ENCODE data around the gene ZBTB7C. TPM values are rescaled to one million over a fixed set of nuclear protein-coding genes. Genes with fewer than 3 reads are reported as not detected.

The ZBTB7C gene
- total and polyA plus RNA-seq, 2 of the 4 experiments (the other 2 are of a cell fraction): not detected

DNA sequence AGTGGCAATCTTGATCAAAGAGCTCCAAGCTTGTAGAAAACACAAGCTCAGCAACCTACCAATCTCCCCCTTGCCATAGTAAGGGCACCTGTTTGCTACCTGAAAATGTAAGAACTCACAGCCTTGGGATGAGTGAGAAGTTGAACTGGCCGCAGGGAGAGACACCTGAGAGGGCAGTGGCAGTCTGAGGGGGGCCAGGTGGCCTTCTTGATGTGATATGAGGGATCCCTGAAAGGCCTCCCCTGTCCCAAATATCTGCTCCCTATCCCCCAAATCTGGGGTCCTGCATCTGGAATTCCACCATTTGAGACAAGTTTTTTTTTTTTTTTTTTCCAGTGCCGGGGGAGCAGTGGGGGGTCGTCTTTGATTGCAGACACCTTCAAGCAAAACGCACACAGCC lies 248.6 kb downstream of the ZBTB7C start:
- Histone ChIP-seq H3K36me3 (ENCODE audit: control insufficient read depth, insufficient read depth, low read length) (no peaks in the 10 kb centered on the region), H3K14ac (replicated peaks; ENCODE audit: low read depth, low read length) (no peak overlapping the region), H2AK5ac (ENCODE audit: low read depth, low read length) (no peak overlapping the region), H3K4ac (ENCODE audit: low read depth, low read length) (no peak overlapping the region), H3K9ac (ENCODE audit: low read depth, low read length) (no peak overlapping the region), H4K91ac (ENCODE audit: insufficient read depth, low read depth, low read length) (no peak overlapping the region), H3K4me2 (ENCODE audit: low read depth, low read length) (no peak overlapping the region), H2AFZ (replicated peaks; ENCODE audit: low read length, poor library complexity) (no peak overlapping the region), H3K56ac (ENCODE audit: extremely low read depth, insufficient read depth, low read length) (no peak overlapping the region), H3K27ac (ENCODE audit: insufficient read depth, low read length) (no peak overlapping the region), H3K23ac (ENCODE audit: low read depth, low read length) (no peak overlapping the region), H3K4me3 (ENCODE audit: insufficient read depth, low read depth, low read length) (no peak overlapping the region), H2BK5ac (ENCODE audit: low read depth, low read length, poor library complexity, severe bottlenecking) (no peak overlapping the region), H2BK20ac (ENCODE audit: low read depth, low read length) (no peak overlapping the region), H3K9me1 (ENCODE audit: insufficient read depth, low read length) (no peaks in the 10 kb centered on the region), H3K9me3 (ENCODE audit: control insufficient read depth, insufficient read depth, low read length) (no peaks in the 10 kb centered on the region), H3K79me1 (ENCODE audit: low read depth in 1 of 2, low read length in 2 of 2) (no peaks in the 10 kb centered on the region), H2BK120ac (ENCODE audit: low read depth, low read length) (no peak overlapping the region), H3K18ac (ENCODE audit: low read depth, low read length) (no peak overlapping the region), H4K8ac (ENCODE audit: low read depth in 2 of 2, low read length in 2 of 2) (no peak overlapping the region), H2BK15ac (ENCODE audit: low read depth, low read length) (no peak overlapping the region), H4K20me1 (ENCODE audit: insufficient read depth, low read length) (no peaks in the 10 kb centered on the region), H3K27me3 (ENCODE audit: control insufficient read depth, insufficient read depth, low read length) (peaks cover 18% of the 10 kb centered on the region), H4K5ac (ENCODE audit: low read depth, low read length) (no peak overlapping the region), H2AK9ac (replicated peaks; ENCODE audit: low read depth, low read length, poor library complexity) (no peak overlapping the region), H3K4me1 (ENCODE audit: control insufficient read depth, insufficient read depth, low read length) (no peaks in the 10 kb centered on the region)
- ChIA-PET CTCF (no interaction called here), POLR2A (ENCODE audit: unreplicated experiment) (no interaction called here)
- no peak for TF ChIP-seq POLR2A (IDR thresholded peaks at IDR 0.05; ENCODE audit: low read depth, low read length)
- no peak for TF ChIP-seq NFE2L2 (IDR thresholded peaks at IDR 0.05; ENCODE audit: low read depth, low read length)
- no peak for TF ChIP-seq SMC3 (IDR thresholded peaks at IDR 0.05; ENCODE audit: low read depth, low read length)
- no peak for TF ChIP-seq RCOR1 (IDR thresholded peaks at IDR 0.05; ENCODE audit: insufficient replicate concordance, low read length)
- no peak for TF ChIP-seq RAD21 (IDR thresholded peaks at IDR 0.05; ENCODE audit: low read length)
- no peak for TF ChIP-seq ELK1 (IDR thresholded peaks at IDR 0.05; ENCODE audit: borderline replicate concordance, low read depth, low read length)
- TF ChIP-seq BHLHE40 (IDR thresholded peaks at IDR 0.05; ENCODE audit: low read depth, low read length): no peak
- TF ChIP-seq FOS (IDR thresholded peaks at IDR 0.05; ENCODE audit: low read depth, low read length): no peak
- no peak for TF ChIP-seq MXI1 (IDR thresholded peaks at IDR 0.05; ENCODE audit: borderline replicate concordance, low read depth, low read length)
- no peak for TF ChIP-seq CHD1 (IDR thresholded peaks at IDR 0.05; ENCODE audit: low read depth, low read length)
- TF ChIP-seq MAZ (IDR thresholded peaks at IDR 0.05; ENCODE audit: borderline replicate concordance, low read depth, low read length): no peak
- TF ChIP-seq, protein P1, sequence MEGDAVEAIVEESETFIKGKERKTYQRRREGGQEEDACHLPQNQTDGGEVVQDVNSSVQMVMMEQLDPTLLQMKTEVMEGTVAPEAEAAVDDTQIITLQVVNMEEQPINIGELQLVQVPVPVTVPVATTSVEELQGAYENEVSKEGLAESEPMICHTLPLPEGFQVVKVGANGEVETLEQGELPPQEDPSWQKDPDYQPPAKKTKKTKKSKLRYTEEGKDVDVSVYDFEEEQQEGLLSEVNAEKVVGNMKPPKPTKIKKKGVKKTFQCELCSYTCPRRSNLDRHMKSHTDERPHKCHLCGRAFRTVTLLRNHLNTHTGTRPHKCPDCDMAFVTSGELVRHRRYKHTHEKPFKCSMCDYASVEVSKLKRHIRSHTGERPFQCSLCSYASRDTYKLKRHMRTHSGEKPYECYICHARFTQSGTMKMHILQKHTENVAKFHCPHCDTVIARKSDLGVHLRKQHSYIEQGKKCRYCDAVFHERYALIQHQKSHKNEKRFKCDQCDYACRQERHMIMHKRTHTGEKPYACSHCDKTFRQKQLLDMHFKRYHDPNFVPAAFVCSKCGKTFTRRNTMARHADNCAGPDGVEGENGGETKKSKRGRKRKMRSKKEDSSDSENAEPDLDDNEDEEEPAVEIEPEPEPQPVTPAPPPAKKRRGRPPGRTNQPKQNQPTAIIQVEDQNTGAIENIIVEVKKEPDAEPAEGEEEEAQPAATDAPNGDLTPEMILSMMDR (conservative IDR thresholded peaks at IDR 0.05; ENCODE audit: low read depth, low read length): no peak
- no peak for TF ChIP-seq MAFK (IDR thresholded peaks at IDR 0.05; ENCODE audit: low read depth, low read length)
- no peak for TF ChIP-seq RFX5 (IDR thresholded peaks at IDR 0.05; ENCODE audit: low read depth, low read length)
- TF ChIP-seq, protein P2, sequence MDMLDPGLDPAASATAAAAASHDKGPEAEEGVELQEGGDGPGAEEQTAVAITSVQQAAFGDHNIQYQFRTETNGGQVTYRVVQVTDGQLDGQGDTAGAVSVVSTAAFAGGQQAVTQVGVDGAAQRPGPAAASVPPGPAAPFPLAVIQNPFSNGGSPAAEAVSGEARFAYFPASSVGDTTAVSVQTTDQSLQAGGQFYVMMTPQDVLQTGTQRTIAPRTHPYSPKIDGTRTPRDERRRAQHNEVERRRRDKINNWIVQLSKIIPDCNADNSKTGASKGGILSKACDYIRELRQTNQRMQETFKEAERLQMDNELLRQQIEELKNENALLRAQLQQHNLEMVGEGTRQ (IDR thresholded peaks at IDR 0.05; ENCODE audit: low read depth, low read length): no peak
- TF ChIP-seq CEBPB (IDR thresholded peaks at IDR 0.05; ENCODE audit: low read depth, low read length): no peak
- no CpG with 5 or more reads among the region's 4 CpGs for WGBS, 2 experiments (ENCODE audit: extremely low coverage in 2 of 2, insufficient read length in 1 of 2)
- in situ Hi-C loops (cut with MboI; ENCODE audit: low sequenced_read_pairs): no loop called here
- dilution Hi-C loops (cut with HindIII; ENCODE audit: low sequenced_read_pairs, unreplicated experiment): no loop called here
- intact Hi-C loops (cut with micrococcal nuclease): no loop called here
- BruUV-seq (replicated peaks): no TSS peak
- DNase-seq: no peak
- no peak for ATAC-seq (ENCODE audit: low read depth)
